GM19468 (cell line): ENCODE data around the gene NOD2.

ENCODE experiments used
- ATAC-seq: cut with Tn5 transposase; IDR thresholded peaks from one replicate; pipeline ENCODE4 v1.9.1; 2021; ENCODE audit warnings: mild to moderate bottlenecking, moderate library complexity, moderate number of reproducible peaks; ENCODE audit not compliant: unreplicated experiment; ENCODE audit errors: extremely low read depth

NOD2 gene

GRCh38 chr16:50688867-50689266, 4.5 kb upstream of the NOD2 start:
- no peak for ATAC-seq

GRCh38 chr16:50690177-50690576, 3.2 kb upstream of the NOD2 start:
- ATAC-seq, result no peak

- no peak for ATAC-seq
These were observed 785 bp upstream of the NOD2 start for GRCh38 chr16:50692644-50692998.

GRCh38 chr16:50694206-50694605, 800 bp downstream of the NOD2 start:
- ATAC-seq, result no peak

GRCh38 chr16:50695017-50696000, 1.9 kb downstream of the NOD2 start:
- ATAC-seq, result no peak

GRCh38 chr16:50696126-50696525, 2.7 kb downstream of the NOD2 start:
- no peak for ATAC-seq

- peak; percentile 47 for ATAC-seq
These were observed 3.4 kb downstream of the NOD2 start for GRCh38 chr16:50696575-50697420.

- no peak for ATAC-seq
These were observed 4.0 kb downstream of the NOD2 start for GRCh38 chr16:50697421-50697715.

- ATAC-seq, result peak; percentile 27
These were observed 4.7 kb downstream of the NOD2 start for GRCh38 chr16:50697881-50698767.

GRCh38 chr16:50699326-50700159, 6.1 kb downstream of the NOD2 start:
- ATAC-seq, result no peak

- no peak for ATAC-seq
These were observed 9.3 kb downstream of the NOD2 start for GRCh38 chr16:50702725-50703124.

- ATAC-seq, result no peak
These were observed 10.8 kb downstream of the NOD2 start for GRCh38 chr16:50704245-50704644.

- no peak for ATAC-seq
These were observed 12.2 kb downstream of the NOD2 start for GRCh38 chr16:50705436-50706110.

GRCh38 chr16:50706250-50706649, 12.8 kb downstream of the NOD2 start:
- ATAC-seq, result no peak

GRCh38 chr16:50708373-50709060, 15.1 kb downstream of the NOD2 start:
- ATAC-seq, result no peak

GRCh38 chr16:50709061-50709684, 15.8 kb downstream of the NOD2 start:
- no peak for ATAC-seq

GRCh38 chr16:50709980-50710379, 16.6 kb downstream of the NOD2 start:
- ATAC-seq, result no peak

GRCh38 chr16:50711040-50711439, 17.6 kb downstream of the NOD2 start:
- ATAC-seq, result no peak
